ENCODE data around the gene ZP1.

Gene ZP1

DNA sequence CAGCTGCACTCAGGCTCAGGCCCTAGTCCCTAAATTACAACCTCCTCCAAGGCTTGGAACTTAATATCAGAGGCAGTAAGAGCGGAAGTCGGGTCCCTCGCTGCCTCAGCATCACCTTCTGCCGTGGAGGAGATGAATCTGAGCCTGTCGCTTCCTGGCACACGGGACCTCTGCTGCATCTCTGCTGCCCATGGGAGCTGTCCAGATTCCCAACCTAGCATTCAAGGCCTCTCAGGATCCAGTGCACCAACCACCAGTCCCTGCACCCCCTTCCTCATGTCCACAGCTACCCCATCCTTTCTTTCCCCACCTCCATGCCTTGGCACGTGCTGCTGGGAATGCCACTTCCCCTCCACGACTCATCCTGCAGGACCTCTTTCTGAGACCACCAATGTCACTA, 9.1 kb upstream of the ZP1 start:
- no peak for DNase-seq (ENCODE audit: low read depth in 2 of 2, low spot score in 1 of 2)

GRCh38 chr11:60858731-60859464, 8.4 kb upstream of the ZP1 start:
- no peak for DNase-seq (ENCODE audit: low read depth in 2 of 2, low spot score in 1 of 2)

DNA sequence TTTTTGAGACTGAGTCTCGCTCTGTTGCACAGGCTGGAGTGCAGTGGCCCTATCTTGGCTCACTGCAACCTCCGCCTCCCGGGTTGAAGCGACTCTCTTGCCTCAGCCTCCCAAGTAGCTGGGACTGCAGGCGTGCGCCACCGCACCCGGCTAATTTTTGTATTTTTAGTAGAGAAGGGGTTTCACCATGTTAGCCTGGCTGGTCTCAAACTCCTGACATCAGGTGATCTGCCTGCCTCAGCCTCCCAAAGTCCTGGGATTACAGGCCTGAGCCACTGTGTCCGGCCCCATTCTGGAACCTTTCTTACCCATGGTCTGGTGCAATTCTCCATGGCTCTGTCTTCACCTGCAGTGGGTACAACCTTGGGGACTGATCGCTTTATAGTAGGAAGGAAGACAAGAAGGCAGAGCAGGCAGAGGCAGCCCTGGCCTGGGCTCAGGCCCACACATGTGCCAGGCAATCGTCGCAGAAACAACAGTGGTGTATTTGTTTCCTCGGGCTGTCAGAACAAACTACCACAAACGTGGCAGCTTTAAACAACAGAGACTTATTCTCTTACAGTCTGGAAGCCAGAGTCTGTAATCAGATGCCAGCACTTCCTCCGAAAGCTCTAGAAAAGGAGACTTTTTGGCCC, 7.6 kb upstream of the ZP1 start:
- no peak for DNase-seq (ENCODE audit: low read depth in 2 of 2, low spot score in 1 of 2)

- no peak for DNase-seq (ENCODE audit: low read depth in 2 of 2, low spot score in 1 of 2)
Measured at GRCh38 chr11:60860943-60861342, 6.4 kb upstream of the ZP1 start.

DNA sequence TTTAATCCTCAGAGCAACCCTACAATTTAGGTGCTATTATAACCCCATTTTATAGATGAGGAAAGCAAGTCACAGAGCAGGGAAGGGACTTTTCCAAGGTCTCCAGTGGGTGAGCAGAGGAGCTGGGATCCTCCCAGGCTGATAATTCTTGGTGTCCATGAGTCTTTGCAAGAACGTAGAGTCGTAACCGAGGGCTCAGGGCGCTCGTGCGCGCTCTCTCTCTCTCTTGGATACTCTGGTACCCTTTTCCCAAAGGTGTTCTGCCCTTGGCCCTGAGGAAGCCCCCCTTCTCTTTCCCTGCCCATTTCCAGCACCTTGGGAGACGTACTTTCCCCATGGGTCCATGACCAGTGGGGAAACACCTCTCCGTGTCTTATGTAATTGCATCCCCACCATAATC, 5.2 kb upstream of the ZP1 start:
- no peak for DNase-seq (ENCODE audit: low read depth in 2 of 2, low spot score in 1 of 2)

DNA sequence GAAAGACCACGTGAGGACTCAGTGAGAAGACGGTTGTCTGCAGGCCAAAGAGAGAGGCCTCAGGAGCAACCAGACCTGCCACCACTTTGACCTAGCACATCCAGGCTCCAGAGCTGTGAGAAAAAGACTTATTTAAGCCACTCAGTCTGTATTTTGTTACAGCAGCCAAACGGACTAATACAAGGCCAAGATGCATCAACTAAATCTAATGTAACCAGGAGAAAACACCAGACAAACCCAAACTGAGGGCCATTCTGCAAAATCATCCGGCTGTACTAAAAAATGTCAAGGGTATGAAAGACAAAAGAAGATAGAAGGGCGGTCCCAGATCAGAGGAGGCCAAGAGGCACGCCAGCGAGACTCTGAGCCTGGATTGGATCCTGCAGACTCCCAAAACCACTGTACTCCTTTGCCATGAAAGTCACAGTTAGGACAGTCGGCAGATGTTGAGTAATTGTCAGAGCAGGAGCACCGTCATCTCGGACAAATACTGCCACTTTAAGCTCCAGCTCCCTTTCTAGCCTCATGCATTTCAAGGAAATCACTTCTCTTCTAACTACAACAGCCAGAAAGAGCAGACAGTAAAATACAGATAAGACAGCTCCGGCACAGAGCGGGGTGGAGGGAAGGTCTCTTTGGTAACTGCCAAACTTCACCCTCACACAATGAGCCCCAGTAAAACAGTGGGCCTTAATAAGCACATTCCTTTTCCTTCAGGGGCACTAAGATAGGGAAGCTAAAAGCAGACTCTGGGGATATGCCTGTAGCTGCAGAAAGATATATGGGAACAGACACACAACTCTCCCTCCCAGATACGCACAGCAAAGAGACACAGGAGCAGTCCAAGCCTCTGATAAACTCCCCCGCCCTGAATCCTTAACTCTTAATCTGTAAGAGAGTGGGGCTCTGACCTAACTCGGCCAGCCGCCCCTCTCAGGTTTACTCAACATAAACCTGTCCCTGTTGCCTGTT, 3.5 kb upstream of the ZP1 start:
- no peak for DNase-seq (ENCODE audit: low read depth in 2 of 2, low spot score in 1 of 2)

GRCh38 chr11:60864856-60865513, 2.4 kb upstream of the ZP1 start:
- no peak for DNase-seq (ENCODE audit: low read depth in 2 of 2, low spot score in 1 of 2)

- no peak for DNase-seq (ENCODE audit: low read depth in 2 of 2, low spot score in 1 of 2)
Measured at GRCh38 chr11:60867871-60868681, 734 bp downstream of the ZP1 start.

GRCh38 chr11:60868682-60869450, 1.5 kb downstream of the ZP1 start:
- DNase-seq (ENCODE audit: low read depth in 2 of 2, low spot score in 1 of 2) = no peak

- DNase-seq (ENCODE audit: low read depth in 2 of 2, low spot score in 1 of 2) = no peak
Measured at GRCh38 chr11:60869451-60869825, 2.1 kb downstream of the ZP1 start.

DNA sequence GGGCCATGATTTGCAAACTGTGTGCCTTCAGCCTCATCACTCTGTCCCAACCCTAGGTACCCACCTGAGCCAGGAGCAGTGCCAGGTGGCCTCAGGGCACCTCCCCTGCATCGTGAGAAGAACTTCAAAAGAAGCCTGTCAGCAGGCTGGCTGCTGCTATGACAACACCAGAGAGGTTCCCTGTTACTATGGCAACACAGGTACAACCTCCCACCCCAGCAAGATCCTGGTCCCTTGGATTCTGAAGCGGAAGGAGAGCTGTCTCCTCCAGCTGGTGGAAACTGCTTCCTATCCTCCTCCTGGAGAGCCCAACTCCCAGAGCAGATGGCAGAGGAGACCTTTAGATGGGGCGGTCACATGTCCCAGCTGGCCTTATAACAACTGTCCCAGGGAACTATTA, 2.9 kb downstream of the ZP1 start:
- DNase-seq (ENCODE audit: low read depth in 2 of 2, low spot score in 1 of 2) = no peak

DNA sequence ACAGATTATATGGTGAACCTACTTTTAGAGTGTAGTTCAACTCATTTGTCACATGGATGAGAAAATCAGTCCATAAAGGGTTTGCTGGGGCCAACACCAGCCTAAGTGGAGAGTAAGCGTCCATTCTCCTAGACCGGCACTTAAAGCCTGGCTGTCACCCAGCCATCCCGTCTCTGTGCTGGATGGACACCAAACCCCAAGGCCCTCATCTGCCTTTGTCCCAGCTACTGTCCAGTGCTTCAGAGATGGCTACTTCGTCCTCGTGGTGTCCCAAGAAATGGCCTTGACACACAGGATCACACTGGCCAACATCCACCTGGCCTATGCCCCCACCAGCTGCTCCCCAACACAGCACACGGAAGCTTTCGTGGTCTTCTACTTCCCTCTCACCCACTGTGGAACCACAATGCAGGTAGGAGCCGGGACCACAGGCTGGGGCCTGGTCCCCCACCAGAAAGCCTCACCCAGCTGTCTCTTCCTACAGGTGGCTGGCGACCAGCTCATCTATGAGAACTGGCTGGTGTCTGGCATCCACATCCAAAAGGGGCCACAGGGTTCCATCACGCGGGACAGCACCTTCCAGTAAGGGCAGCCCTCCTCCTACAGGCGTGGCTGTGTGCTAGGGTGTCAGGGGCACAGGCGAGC, 3.5 kb downstream of the ZP1 start:
- no peak for DNase-seq (ENCODE audit: low read depth in 2 of 2, low spot score in 1 of 2)

DNA sequence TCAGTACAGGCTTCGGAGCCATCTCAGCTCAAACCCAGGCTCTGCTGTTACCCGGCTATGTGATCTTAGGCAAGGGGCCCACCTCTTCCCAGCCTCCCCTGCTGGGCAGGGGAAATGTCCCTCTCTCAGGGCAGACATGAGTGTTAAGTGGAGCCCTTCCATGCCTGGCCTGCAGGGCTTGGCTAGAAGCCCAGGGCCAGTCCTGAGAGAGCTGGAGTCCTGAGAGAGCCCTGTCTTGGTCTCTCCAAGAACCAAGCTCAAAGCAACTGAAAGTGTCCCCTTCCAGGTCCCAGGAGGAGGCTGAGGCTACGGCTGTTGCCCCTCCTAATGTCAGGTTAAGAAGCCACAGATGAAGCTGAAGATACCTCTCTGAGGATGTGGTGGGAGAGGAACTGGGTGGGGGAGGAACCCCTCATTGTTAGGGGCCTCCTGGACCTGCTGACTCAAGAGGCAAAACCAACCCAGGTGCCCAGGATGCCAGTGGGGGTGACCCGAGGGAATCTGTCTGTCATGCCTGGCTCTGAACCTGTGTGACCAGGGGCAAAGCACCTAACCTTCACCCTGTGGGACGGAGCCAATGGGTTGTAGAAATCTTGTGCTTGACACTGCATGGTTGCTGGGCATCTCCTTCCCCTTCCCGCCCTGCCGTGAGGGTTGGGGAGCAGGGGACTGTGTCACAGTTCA, 4.2 kb downstream of the ZP1 start:
- no peak for DNase-seq (ENCODE audit: low read depth in 2 of 2, low spot score in 1 of 2)

DNA sequence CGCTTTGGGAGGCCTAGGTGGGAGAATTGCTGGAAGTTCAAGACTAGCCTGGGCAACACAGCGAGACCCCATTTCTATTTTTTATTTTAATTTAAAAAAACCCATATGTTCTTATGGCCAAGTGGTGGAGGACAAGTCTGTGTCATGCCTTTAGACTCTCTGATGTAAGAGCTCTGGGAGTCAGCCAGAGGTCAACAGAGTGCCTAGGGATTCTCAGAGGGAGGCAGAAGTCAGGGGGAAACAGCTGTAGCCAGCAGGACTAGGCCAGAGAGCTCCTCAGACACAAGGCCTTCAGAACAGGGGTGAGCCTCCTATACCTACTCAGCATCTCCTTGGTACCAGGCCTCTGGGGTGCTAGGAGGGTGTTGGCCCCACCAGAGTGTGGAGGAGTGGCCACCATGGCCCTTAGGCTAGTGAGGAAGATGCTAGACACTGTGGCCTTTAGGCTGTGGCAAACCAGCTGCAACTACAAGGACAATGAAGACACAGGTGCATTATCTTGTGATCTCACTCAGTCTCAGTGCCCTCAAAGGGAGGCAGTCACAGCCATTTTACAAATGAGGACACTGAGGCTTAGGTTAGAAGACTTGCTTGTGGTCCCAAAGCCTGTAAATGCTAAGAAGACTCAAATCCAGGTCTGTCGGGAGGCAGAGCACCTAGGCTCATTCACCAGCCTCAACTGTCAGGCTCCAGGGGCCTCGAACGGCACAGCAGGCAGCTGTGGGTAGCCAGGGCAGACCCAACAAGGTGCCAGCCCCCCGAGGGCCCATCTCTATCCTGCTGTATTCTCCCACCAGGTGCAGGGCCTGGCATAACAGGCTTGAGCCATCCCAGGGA, 5.0 kb downstream of the ZP1 start:
- no peak for DNase-seq (ENCODE audit: low read depth in 2 of 2, low spot score in 1 of 2)

DNA sequence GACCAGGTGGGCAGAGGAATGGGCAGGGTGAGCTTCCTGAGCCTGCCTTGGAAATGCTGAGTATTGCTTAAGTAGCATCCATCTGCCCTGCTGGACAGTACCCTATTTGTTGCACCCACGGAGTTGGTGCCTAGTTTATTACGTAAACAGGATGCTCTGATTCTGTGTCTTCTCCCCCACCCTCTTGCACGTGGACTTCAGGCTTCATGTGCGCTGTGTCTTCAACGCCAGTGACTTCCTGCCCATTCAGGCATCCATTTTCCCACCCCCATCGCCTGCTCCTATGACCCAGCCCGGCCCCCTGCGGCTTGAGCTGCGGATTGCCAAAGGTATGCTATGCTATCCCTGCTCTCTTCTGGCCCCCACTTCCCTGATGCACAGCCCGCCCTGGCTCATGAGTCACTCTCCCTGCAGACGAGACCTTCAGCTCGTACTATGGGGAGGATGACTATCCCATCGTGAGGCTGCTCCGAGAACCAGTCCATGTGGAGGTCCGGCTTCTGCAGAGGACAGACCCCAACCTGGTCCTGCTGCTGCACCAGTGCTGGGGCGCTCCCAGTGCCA, 5.7 kb downstream of the ZP1 start:
- DNase-seq (ENCODE audit: low read depth in 2 of 2, low spot score in 1 of 2) = no peak

DNA sequence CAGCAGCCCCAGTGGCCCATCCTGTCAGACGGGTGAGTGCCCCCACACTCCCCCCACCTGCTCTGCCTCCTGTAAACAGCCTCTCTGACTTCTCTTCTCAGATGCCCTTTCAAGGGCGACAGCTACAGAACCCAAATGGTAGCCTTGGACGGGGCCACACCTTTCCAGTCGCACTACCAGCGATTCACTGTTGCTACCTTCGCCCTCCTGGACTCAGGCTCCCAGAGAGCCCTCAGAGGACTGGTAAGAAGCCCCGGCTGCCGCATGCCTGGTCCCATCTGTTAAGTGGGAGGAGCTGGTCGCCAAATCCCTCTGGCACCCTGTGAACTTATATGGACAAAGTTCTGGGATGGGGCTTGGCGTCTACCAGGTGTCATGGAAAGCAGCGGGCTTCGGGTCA, 6.2 kb downstream of the ZP1 start:
- no peak for DNase-seq (ENCODE audit: low read depth in 2 of 2, low spot score in 1 of 2)
